Stimulated activated CD8-positive, alpha-beta memory T cell treated with anti-CD3 and anti-CD28 coated beads, Interleukin-4, amount 100 ng/mL, for 1 hour (primary cell): Measurements from ENCODE around the gene ECHS1.

Experiments used
- DNase-seq, 2 donors: peaks; one replicate each; pipeline ENCODE4 v3.0.0-alpha.2; 2020; ENCODE audit warnings: low read depth in 2 of 2, low spot score in 1 of 2

The ECHS1 gene

DNA sequence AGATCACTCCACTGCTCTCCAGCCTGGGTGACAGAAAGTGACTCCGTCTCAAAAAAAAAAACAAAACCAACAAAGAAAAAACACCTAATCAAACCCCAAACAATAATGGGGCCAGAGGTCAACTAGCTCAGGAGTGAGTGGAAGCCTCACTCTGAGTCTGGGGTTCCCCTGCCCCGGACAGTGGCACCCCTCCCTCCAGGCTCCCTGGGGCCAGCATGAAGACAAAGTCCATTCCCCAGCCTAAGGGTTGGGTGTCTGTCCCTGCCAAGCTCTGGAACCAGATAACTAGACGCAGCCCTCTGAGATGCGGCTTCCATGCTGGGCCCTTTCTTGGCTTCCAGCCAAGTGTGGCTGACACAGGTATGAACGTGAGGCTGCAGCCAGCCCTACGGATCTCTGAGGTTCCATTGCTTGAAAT lies 13.6 kb downstream of the ECHS1 start:
- DNase-seq = no peak

DNA sequence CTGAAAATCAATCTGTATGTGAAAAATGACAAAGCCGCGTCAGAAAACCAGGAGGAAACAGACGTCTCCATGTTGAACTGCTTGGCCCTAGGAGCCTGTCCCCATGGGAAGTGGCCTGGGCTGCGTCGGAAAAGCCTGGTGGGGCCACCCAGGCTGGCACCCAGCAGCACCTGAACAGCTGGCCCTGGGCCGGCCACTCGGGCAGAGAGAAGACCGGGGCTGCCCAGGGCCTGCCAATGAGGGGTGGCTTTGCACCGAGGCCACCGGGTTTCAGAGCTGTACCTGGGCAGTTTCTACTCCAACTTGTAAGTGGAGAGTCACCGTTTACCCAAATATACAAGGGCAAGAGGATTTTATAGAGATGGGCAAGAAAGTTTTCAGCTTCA lies 14.2 kb downstream of the ECHS1 start:
- DNase-seq = no peak

DNA sequence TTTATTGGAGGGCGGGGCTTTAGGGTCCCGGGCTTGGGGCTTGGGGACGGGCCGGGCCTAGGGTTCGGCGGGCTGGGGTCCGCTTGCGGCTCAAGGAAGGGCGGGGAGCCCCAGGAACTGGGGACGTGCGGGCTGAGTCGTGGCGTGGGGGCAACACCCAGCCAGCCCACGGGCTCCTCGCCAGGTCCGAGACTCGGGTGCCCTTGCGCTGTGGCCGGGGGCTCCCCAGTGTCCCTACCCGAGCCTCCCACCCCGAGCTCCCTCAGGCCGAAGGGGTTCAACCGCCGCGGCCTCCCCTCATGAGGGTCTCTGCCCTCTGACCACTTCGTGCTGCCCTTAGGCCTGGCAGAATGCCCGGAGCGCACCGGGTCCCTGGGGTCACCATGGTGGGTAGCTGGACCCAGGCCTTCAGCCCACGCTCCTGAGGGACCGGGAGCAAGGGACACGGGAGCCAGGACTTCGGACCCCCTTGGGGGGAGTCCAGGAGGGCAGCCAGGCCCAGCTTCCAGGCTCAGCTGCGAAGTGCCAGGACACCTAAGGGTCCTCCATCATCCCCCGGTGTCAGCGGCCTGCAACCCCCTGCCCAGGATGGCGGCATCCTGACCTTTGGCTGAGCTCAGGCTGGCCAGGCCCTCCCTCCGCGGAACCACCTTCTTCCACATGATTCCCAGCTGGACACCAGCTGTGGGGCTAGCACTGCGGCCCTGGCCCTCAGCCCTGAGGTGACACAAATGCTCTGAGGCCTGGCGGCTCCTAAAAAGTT lies 14.8 kb downstream of the ECHS1 start:
- DNase-seq = no peak

DNA sequence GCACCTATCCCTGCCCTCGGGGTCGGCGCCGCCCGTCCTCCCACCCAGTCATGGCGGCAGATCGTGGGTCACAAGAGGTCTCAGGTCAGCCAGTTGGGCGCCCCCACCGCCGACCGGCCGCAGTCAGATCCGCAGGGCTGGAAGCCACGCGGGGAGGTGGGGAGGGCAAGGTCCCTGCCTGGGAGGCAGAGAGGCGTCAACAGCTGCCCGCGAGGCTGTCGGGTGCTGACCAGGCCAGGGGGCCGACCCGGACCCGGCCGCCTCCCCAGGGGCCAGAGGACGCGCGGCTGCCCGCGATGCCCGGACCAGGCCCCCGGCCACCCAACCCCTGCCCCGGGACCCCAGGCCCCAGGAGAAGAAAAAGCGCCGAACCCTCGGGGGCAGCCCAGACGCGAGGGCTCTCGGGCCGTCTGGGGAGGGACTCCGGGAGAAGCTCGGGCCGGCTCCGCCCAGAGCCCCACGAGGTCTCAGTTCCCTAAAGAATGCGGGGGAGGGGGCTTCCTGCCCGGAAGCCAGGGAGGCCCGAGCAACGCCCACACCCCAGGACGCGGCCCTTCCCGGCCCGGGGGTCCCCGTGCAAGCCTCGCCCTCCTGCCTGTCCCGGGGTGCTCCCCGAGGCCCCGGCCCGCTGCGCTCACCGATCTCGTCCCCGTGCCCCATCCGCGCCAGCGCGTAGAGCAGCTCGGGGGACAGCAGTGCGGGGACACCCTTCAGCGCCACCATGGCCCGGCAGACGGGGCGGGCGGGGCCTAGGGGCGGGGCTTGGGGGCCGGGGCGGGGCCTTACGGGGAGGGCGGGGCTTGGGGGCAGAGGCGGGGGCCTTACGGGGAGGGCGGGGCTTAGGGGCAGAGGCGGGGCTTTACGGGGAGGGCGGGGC lies 15.6 kb downstream of the ECHS1 start, which contains the start of gene FUOM:
TSS of gene FUOM (minus strand) at position 735 of the 877 bp plus-strand sequence. CDS start at position 723, 12 bp downstream.
- peak; percentile 36 to 43 for DNase-seq

DNA sequence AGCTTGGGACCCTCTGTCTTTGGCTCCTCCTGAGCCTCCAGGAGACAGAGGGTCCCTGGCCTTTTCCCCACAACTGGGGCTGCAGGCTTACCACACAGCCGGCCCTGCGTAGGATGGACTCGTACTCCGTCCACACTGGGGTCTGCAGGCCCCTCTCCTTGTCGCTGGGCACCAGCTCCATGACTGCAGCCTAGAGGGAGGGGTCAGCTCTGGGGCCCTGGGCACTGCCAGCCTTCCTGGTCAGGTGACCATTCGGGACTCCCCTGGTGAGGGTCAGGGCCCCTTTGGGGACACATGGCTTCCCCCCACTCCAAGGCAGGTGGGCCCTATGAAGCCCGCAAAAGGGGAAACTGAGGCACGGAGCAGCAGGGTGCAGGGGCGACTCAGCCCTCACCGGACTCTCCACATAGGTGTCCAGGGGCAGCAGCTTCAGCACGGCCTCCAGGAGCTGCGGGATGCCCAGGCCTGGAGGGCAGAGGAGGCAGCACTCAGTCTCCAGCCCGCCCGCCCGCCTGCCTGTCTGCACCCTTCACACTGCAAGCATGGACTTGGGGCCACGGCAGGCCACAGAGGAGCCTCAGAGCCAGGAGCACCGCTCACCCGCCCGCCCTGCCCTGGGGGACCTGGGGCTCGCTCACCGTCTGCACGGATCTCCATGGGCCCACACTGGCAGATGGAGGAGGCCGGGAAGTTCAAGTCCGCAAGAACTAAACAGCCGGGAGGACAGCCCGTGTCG lies 16.4 kb downstream of the ECHS1 start:
- DNase-seq = no peak

DNA sequence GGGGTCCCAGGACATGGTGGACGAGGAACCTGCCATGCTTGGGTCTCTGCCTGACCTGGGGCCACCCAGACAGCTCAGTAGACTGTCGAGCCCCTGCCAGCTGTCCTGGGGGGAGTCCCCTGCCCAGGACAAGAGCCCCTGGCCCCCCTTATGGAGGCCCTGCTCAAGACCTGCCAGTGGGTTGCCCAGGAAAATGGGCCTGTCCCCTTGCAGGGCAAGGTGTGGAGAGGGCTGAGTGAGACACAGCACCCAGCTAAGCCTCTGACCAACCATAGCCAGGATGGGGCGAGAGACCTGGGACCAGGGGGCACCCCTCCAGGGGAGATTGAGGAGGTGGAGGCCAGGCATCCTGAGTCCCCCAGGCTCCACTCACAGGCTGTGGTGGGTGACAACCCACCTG lies 17.2 kb downstream of the ECHS1 start:
- DNase-seq = no peak

DNA sequence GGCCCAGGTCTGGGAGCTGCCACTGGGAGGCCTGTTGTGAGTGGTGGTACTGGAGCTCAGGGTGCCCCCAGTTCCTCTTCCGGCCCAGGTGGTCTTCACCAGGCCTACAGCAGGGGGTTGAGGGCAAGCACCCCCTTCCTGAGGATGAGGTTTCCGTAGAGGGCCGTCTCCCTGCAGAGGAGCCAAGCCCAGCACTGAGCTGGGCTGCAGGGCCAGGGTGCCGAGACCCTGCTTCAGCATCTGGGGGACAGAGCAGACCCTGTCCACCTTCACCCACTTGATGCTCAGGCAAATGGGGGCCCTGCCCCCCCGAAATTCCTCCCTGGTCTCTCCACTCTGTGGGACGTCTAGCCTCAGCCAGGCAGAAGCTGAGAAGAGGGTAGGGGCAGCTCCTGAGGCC lies 17.9 kb downstream of the ECHS1 start:
- DNase-seq = no peak

DNA sequence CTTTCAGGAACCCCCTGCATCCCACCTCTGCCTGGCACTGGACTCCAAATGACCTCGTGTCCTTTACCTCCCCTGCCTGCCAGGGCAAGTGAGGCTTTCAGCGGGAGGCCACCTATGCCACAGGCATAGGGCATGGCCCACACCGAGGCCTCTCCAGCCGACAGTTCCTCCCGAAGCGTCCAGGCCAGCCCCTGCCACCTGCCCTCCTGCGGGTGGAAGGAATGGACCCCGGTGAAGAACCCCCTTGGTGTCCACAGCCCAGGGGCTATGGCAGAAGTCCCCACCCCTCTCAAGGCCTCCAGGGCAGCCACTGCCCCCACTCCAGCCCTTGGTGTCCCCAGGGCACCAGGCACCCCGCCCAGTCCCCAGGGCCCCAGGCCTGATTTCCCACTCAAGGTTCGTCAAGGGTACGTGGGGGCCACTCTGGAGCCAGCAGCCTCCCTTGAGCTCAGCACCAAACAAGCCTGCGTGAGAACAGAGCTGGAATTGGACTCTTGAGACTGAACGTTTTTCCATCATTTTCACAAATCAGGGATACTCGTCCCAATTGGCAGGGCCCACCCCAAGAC lies 18.4 kb downstream of the ECHS1 start:
- DNase-seq = no peak

DNA sequence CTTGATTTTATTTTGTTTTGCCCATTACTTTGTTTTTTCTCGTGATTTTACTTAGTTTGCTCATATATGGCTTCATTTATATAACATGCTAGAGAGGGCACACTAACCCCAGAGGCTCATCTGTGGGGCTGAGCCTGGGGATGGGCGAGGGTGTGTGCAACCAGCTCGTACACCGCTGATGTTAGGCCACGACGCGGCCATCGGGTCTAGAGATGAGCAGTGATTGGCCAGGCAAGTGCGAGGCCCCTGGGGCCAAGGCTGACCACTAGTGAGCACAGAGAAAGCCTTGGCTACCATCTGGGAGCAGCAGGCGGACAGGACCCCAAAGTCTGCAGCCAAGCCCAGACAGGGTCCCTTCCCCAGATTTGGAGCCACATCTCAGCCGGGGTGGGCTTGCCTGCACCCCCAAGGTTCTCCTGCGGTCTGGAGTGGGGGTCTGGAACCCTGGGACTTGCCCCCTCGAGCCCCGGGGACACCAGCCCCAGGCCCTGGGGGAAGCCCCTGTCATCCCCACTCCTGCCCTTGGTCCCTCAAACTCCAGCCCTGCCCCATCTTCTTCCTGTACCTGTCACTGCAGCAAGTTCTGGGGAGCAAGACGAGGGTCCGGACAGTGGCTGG lies 19.1 kb downstream of the ECHS1 start:
- no peak for DNase-seq

DNA sequence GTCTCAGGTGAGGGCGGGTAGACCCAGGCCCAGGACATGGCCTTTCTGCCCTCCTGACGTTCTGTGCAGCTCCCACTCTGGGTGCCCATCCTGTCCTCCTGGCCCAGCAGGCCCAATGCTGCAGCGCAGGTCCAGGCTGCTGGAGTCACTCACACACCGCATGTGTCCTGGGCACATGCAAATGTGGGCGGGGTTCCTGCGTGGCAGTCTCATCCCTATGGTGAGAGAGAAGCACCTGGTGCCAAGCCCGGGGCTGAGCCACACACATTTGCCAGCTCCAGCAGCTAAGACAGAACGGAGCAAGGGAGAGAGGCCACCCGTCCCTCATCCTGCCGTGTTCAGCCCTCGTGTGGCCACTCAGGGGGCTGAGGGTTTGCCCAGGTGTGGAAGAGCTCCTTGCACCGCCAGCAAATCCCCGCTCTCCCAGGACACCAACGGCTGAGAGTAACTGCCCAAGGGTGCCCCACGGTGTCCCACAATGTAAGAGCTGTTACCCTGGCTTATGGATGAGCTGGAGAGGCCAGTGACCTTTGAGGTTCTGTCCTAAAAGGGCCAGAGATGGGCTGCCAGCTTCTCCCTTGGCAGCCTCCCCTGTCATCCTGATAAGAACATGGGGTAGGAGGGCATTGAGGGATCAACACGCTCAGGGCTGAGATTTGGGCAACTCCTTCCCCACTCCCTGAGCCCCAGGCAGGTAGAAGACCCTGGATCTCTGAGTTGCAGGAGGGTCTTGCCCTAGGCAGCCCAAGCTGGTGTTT lies 19.8 kb downstream of the ECHS1 start:
- DNase-seq = no peak

DNA sequence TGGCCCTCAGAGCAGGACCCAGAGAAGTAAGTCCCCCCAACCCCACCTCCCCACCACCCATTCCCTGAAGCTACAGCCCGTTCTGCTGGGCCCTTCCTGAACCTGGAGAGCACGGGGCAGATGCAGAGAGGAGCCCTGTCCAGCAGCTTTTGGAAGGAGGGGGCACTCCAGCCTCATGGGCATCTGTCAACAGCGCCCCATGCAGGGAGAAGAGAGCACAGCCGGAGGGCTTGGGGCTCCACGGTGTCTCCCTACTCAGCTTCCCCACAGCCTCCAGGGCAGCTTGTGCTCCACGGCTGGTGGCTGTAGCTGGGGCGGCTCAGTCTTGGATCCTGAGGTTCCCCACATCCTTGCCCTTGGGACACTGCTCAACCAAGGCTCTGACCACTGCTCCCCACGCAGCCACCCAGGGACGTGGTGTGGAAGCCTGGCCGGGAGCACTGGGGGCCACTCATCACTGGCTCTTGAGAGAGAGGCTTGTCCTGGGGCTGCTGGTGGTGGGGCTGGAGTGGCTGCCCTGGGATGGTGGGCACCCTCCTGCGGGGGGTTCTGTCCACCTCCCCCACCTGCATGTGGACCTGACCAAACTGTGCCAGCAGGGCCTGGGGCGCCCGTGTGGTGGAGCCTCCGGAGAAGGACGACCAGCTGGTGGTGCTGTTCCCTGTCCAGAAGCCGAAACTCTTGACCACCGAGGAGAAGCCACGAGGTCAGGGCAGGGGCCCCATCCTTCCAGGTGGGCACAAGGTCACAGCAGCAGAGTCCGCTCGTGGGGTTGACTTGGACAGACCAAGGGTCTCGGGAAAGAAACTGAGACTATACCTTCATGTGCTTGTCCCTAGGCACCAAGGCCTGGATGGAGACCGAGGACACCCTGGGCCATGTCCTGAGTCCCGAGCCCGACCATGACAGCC lies 21.5 kb downstream of the ECHS1 start:
- DNase-seq = no peak

DNA sequence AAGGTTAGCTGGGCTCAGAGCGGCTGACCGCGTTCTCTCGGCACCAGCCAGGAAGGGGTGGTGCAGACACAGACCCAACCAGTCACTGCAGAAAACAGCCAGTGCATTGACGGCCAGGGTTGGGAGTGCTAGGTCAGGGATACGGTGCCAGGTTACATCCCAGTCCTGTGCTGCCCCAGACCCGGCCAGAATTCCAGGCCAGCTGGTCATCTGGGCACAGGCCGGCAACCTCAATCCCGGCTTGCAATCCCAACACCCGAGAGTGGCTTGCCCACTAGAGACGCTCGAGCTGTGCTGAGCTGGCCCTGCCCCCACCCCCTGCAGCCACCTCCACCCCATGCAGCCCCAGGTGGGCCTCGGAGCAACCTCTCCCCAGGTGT lies 22.2 kb downstream of the ECHS1 start:
- DNase-seq = no peak

DNA sequence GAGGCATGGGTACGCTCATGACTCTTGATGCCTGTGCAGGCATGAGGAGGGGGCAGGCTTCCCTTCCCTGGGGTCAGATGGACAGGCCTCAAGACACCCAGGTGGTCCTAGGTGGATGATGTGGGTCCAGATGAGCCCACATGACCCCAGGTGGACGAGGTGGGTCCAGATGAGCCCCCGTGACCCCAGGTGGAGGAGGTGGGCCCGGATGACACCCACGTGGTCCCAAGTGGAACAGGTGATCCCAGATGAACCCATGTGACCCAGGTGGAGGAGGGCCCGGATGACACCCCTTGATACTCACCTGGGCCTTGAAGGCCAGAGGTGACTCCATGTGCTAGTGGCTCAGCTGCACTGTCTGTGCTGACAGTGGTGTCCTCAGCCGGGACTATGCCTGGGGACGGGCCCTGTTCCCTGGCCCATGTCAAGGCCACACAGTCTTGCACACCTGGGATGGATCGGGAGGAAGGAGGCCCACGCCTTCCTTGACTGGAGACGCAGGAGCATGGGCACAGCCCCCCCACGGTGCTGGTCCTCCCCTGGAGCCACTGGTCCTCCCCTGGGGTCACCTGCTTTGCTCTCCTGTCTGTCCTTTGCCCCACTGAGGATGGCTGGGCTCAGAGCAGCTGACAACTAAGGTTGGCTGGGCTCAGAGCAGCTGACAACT lies 22.7 kb downstream of the ECHS1 start:
- no peak for DNase-seq

DNA sequence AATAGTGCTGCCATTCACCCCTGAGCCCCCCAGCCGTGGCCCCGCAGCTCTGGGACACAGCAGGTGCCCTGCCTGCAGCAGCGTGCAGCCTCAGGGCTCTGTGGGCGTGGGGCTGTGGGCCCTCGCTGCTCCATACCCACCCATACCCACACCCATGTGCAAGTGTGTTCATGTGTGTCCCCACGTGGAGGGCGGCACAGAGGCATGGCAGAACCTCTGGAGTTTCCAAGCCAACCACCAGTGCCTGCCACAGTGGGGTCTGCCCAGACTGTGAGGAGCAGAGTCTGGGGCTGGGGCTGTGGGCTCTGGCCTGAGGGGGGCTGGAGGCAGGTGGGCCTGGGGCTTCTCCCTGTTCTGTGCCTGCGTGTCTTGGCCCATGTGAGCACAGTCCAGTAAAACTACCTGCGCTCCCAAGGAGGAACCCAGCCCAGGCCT lies 23.6 kb downstream of the ECHS1 start:
- no peak for DNase-seq

DNA sequence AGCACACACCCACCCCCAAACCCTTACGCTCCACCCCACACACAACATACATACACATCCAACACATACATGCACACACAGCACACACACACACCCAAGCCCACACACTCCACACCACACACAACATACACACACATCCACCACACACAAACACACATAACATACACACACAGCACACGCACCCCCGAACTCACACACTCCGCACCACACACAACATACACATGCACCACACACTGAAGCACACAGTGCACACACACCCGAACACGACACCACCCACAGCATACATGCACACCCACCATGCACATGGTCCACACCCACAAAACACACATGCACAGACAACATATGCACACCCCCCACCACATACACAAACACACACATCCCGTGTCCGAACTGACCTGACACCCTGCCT lies 24.0 kb downstream of the ECHS1 start:
- no peak for DNase-seq

DNA sequence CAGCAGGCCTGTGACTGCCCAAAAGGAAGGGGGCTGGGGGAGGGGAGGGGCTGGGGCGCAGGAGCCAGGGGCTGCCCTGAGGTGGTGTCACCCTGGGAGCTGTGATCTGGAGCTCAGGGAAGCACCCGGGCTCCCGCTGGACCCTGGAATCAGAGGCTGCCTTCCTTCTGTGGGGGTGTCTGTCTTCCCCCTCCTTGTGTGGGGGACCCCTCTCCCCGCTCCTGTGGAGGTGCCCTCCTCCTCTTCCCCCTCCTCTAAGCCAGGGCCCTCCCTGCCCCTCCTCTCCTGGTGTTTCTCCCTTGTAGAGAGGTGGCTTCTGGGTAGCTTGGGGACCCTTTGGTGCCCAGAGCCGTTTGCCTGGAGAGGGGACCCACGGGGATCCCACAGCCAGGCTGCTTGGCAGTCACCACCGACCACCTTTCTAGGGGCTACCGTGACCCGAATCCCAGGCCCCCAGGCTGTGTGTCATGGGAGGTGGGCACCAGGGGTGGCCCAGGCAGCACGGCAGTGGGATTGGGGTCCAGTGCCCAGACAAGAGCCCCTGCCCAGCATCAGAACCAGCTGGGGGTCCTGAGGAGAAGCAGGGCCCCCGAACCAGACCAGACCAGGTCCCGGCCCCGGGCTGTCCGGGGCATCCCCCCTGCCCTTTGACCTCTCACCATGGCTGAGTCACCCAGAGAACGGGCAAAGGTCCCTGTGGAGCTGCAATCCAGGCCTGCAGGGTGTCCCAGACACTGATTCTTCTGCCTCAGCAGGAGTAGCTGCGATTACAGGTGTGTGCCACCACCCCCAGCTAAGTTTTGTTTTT lies 25.2 kb downstream of the ECHS1 start:
- DNase-seq = no peak

DNA sequence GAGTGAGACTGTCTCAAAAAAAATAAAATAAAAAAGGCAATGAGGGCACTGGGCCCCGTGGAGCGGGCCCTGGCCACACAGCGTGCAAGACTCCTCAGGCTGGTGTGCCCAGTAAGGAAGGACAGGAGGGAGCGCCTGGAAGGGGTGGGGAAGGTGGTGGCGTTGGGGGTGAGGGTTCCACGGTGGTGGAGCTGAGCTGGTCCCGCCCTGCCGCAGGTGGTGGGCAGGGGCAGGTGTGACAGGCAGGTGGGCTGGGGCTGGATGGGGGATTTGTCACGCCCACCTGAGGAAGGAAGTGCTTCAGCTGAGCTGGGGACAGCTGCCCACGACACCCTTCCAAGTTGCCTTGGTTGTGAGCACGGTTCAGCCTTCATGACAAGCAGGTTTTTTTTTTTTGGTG lies 26.7 kb downstream of the ECHS1 start:
- no peak for DNase-seq

DNA sequence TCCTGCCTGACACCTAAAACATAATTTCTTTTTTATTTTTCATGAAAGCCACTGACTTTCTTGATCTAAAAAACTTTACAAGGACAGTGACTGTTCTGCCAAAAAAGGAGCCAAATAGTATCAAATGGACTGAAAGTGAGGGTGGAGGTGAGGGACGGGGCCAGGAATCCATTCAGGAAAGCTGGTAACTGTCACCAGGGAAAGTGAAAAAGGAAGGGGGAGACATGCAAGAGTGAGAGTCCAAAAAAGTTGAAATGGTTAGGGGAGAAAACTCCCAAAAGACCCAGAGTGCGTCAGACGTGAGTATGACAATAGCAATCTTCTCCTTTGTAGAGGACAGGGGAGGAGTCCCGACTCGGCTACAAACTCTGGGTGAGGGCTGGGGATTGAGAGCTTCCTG lies 28.9 kb downstream of the ECHS1 start:
- no peak for DNase-seq
